DND-41 (cell line): ENCODE data around the gene C1QTNF5.
A peak's percentile ranks its signal among the peaks of the same experiment; 100 is the strongest.

Experiments
- ATAC-seq: fragments of 200-7000 bp; cut with Tn5 transposase; 3 replicates; pipeline ENCODE4 v1.9.1; 2021; ENCODE audit warnings: low read depth; ENCODE audit not compliant: insufficient read depth
- DNase-seq: peaks from one replicate; pipeline ENCODE4 v3.0.0-alpha.2; 2020
- H2AFZ ChIP-seq: 2 replicates; pipeline ENCODE4 v1.6.0; 2012; ENCODE audit warnings: low read depth, low read length
- H3K27ac ChIP-seq: 2 replicates; pipeline ENCODE4 v1.5.1; 2012; ENCODE audit warnings: low read length, inconsistent platforms
- H3K27me3 ChIP-seq: fragments of 200-600 bp; sonication (generic); 2 replicates; pipeline ENCODE4 v1.6.0; 2012; ENCODE audit warnings: low read length, mild to moderate bottlenecking, inconsistent platforms; ENCODE audit not compliant: insufficient read depth, poor library complexity
- H3K36me3 ChIP-seq: 2 replicates; pipeline ENCODE4 v1.5.1; 2012; ENCODE audit warnings: low read length, inconsistent platforms; ENCODE audit not compliant: insufficient read depth
- H3K4me1 ChIP-seq: 2 replicates; pipeline ENCODE4 v1.5.1; 2012; ENCODE audit warnings: mild to moderate bottlenecking, low read length; ENCODE audit not compliant: insufficient read depth
- H3K4me2 ChIP-seq: 2 replicates; pipeline ENCODE4 v1.6.0; 2012; ENCODE audit warnings: mild to moderate bottlenecking, moderate library complexity, low read length, inconsistent platforms; ENCODE audit not compliant: insufficient read depth
- H3K4me3 ChIP-seq, 2 experiments: fragments of 200-600 bp in 1 of 2; shearing (Covaris generic) in 1 of 2; 2 replicates each; pipeline ENCODE4 v1.5.1; 2012 to 2016; ENCODE audit warnings: inconsistent platforms in 2 of 2, low read length in 2 of 2, mild to moderate bottlenecking in 2 of 2, low read depth in 1 of 2, moderate library complexity in 1 of 2
- H3K79me2 ChIP-seq: 2 replicates; pipeline ENCODE4 v1.6.0; 2012; ENCODE audit warnings: low read length, inconsistent platforms; ENCODE audit not compliant: insufficient read depth
- H3K9ac ChIP-seq: 2 replicates; pipeline ENCODE4 v1.6.0; 2012; ENCODE audit warnings: low read depth, mild to moderate bottlenecking, inconsistent platforms, low read length, moderate library complexity
- H3K9me3 ChIP-seq: 2 replicates; pipeline ENCODE4 v1.5.1; 2012; ENCODE audit warnings: low read length, moderate library complexity, mild to moderate bottlenecking, inconsistent platforms; ENCODE audit not compliant: insufficient read depth, severe bottlenecking
- H4K20me1 ChIP-seq: 2 replicates; pipeline ENCODE4 v1.6.0; 2012; ENCODE audit warnings: low read length; ENCODE audit not compliant: insufficient read depth
- CTCF ChIP-seq: IDR thresholded peaks from 2 replicates; pipeline ENCODE4 v1.5.1; 2012; ENCODE audit warnings: borderline replicate concordance, low read length, moderate library complexity, mild to moderate bottlenecking; ENCODE audit not compliant: poor library complexity, severe bottlenecking; ENCODE audit errors: extremely low read depth
- EZH2 ChIP-seq: IDR thresholded peaks from 3 replicates; pipeline ENCODE4 v1.6.1; 2012; ENCODE audit warnings: borderline replicate concordance, low read depth, mild to moderate bottlenecking, moderate library complexity, low read length, inconsistent platforms; ENCODE audit not compliant: severe bottlenecking

The C1QTNF5 gene

GRCh38 chr11:119373059-119373920 is 32.6 kb upstream of the C1QTNF5 start:
- Histone ChIP-seq H3K79me2 (no peaks in the 10 kb centered on the region), H4K20me1 (no peaks in the 10 kb centered on the region), H3K9ac (no peak overlapping the region), H3K27ac (no peak overlapping the region), H2AFZ (no peak overlapping the region), H3K9me3 (no peaks in the 10 kb centered on the region), H3K4me2 (no peak overlapping the region), H3K4me3 (no peak overlapping the region), H3K27me3 (peaks cover 6% of the 10 kb centered on the region), H3K4me1 (no peaks in the 10 kb centered on the region), H3K36me3 (no peaks in the 10 kb centered on the region)
- DNase-seq = no peak
- TF ChIP-seq CTCF = no peak
- no peak for TF ChIP-seq EZH2
- ATAC-seq = no peak

GRCh38 chr11:119372260-119373058 is 31.8 kb upstream of the C1QTNF5 start:
- no peak for ATAC-seq
- TF ChIP-seq EZH2 = no peak
- TF ChIP-seq CTCF = no peak
- no peak overlapping the region for H3K9ac ChIP-seq
- H3K27me3 ChIP-seq = peaks cover 9% of the 10 kb centered on the region
- H3K9me3 ChIP-seq = no peaks in the 10 kb centered on the region
- no peaks in the 10 kb centered on the region for H4K20me1 ChIP-seq
- no peak overlapping the region for H2AFZ ChIP-seq
- no peak overlapping the region for H3K27ac ChIP-seq
- no peaks in the 10 kb centered on the region for H3K79me2 ChIP-seq
- no peak overlapping the region for H3K4me2 ChIP-seq
- no peaks in the 10 kb centered on the region for H3K36me3 ChIP-seq
- no peak overlapping the region for H3K4me3 ChIP-seq
- no peak for DNase-seq
- H3K4me1 ChIP-seq = no peaks in the 10 kb centered on the region

GRCh38 chr11:119371778-119372182 is 31.1 kb upstream of the C1QTNF5 start:
- no peak overlapping the region for H2AFZ ChIP-seq

More at GRCh38 chr11:119371778-119372182, 31.1 kb upstream of the C1QTNF5 start:
- Histone ChIP-seq H3K27ac (no peak overlapping the region), H3K4me2 (no peak overlapping the region), H3K9ac (no peak overlapping the region), H3K27me3 (peaks cover 16% of the 10 kb centered on the region), H4K20me1 (no peaks in the 10 kb centered on the region), H3K4me3 (no peak overlapping the region), H3K36me3 (no peaks in the 10 kb centered on the region), H3K9me3 (no peaks in the 10 kb centered on the region), H3K79me2 (no peaks in the 10 kb centered on the region), H3K4me1 (no peaks in the 10 kb centered on the region)
- ATAC-seq (no peak; the same call in 2 of the 3 replicates), DNase-seq (no peak)
- no peak for TF ChIP-seq EZH2
- TF ChIP-seq CTCF = peak; percentile 26
